Putamen (tissue), 1 donor: ENCODE results near the gene NRM.
"Not testable (repeated sequence)": the region's sequence is repeated elsewhere in the genome, so short reads cannot be mapped to it uniquely, and the experiment has no call there.

ENCODE experiments used
- DNase-seq: peaks from one replicate; pipeline ENCODE4 v3.0.0-alpha.2; 2016; ENCODE audit warnings: low spot score

NRM gene

DNA sequence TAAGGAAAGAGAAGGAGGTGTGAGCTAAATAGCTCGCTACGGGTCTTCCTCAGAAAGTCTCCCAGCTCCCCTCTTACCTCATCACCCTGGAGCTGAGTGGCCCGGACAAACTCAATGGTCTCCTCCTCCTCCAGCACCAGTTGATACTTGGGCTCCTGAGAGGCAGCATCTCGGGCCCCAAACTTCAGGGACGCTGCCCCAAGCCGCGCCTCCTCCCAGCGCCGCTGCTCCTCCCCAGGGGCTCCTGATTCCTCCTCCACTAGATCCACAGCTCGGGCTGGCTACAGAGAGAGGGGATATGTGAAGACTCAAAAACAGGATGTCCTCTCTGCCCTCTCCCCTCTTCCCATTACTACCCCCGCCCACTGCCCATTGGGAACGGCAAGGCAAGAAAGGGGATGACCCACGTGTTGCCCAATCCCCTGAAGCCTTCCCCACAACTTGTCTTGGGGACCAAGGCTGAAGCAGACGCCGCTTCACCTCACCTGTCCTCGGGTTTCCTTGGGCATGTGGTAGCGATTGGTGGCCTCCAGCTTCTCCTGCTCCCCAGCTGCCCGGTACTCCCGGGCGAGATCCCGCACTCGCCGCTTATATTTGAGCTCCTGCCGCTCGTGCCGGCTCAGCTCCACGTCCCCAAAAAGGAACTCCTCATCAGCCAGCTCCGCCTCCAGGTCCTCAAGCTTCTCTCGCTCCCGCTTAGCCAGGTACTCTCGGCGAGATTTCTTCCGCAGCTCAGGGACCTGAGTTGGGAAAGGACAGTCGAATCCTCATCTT lies 25.6 kb downstream of the NRM start:
- DNase-seq: no peak

- not testable (repeated sequence) for DNase-seq
Measured at GRCh38 chr6:30657922-30658321, 32.9 kb downstream of the NRM start.

DNA sequence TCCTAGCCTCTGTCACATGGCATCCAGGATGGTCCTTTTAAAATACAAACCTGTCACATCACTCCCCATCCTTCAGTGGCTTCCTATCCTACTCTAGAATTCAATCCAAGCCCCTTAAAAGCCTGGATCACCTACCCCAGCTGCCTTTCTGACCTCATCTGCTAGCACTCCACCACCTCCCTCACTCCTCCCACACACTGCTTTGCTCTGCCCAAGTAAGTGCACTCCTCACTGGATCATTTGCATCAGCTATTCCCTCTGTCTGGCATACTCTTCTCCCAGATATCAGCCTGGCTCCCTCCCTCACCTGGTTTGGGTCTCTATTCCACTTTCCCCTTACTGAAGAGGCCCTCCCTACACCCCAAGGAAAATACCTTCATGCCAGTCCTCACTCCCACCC lies 33.3 kb downstream of the NRM start:
- DNase-seq: peak; percentile 49

- no peak for DNase-seq
Measured at GRCh38 chr6:30656513-30656912, 34.3 kb downstream of the NRM start.

DNA sequence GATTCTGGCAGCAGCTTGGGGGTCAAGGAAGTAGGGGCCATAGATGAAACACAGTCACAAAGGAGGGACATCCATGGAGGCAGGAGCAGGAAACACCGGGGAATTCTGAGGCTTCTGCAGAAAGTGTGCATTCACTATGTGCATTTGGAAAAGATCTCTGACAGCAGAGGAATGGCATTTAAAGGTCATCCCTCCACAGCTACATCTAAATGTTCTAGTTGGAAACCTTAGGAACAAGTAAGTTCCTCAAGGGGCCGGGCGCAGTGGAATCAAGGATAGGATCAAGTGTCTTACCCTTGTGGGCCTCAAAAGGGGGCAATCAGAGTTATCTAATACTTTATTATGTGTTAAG lies 35.1 kb downstream of the NRM start:
- DNase-seq: no peak

- DNase-seq: no peak
Measured at GRCh38 chr6:30654798-30655742, 35.7 kb downstream of the NRM start.

DNA sequence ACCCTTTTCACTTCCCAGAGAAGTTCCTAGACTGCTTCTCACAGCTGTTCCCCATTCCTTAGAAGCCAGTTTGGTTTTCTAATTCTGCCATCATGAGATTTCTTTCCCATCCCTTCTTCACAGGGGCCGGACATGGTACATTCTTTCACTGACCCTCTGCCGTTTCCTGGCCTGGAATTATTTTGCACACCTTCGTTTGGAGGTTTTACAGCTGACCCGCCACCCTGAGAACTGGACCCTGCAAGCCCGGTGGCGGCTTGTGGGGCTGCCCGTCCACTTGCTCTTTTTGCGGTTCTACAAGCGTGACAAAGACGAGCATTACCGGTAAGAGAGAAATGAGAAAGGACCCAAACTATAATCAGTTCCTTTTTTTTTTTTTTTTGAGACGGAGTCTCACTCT lies 39.6 kb downstream of the NRM start:
- no peak for DNase-seq

DNA sequence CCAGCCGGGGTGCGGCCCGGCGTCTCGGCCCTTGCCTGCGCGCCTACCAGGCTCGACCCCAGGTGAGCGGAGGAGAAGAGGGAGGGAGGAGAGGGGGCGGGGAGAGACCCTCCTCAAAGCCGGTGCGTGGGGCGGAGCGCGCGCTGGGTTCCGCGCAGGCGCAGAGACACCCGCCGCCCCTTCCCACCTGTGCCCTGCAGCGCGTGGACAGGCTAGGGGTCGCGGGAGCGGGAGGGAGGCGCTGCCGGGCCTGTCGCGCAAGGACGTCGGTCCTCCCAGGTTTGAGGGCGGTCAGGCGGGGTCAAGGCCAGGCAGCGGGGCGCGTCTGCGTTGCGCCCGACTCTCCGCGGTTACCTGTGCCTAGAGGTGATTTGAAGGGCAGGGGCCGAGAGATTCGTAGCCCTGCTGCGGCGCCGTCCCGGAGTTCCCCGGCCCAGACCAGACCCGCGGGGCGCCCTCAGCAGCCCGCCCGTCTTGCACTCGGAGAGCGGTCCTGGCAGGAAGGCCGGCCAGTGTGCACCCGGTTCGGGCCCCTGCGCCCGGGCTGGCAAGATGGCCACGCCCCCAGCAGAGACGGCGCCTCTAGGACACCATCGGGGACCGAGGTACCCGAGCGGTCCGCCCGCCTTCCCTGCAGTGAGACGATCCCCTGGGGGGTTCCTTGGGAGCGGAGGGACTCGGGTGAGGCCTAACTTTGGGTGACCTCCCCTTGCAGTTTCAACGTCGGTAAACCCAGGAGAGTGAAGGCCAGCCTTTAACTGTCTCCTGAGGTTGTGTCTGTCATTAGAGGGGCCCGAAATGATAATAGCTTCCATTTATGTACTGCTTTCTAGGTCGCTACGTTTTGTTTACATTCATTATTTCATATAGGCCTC lies 43.3 kb downstream of the NRM start:
- no peak for DNase-seq

DNA sequence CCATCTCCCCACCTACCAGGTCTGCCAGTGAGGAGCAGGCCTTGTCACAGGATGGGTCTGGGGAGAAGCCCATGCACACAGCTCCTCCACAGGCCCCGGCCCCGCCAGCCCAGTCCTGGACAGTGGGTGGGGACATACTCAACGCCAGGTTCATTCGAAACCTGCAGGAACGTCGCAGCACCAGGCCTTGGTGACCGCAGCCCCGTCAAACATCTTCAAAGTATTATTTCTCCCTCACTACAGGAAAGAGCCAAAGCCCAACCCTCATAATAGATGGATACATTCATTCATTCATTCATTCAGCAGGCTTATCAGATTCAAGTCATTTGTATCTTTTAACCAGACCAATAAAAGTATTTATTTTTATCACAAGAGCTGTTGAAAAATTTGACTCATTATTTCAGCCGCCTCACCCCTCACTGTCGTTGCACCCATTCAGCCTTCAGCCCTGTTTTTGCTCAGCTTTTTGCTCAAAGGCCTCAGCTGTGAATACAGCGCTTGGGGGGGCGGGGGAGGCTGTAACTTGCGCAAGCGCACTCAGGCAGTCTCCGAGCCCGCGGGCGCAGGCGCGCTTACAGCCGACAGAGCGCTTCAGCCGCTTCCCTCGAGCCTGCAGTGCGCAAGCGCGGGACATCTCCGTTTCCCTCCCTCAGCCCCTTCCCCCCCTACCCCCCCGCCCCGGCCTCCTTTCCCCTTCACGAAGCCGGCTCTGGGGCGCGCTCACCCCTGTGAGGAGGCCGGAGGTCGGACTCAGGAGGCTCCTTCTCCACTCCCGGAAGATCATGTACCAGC lies 44.1 kb downstream of the NRM start, which contains the start of gene C6orf136:
Gene C6orf136 (plus strand): TSS at position 684 of the 792 bp plus-strand sequence. CDS start 99 bp downstream, at position 783.
- peak; percentile 94 for DNase-seq

DNA sequence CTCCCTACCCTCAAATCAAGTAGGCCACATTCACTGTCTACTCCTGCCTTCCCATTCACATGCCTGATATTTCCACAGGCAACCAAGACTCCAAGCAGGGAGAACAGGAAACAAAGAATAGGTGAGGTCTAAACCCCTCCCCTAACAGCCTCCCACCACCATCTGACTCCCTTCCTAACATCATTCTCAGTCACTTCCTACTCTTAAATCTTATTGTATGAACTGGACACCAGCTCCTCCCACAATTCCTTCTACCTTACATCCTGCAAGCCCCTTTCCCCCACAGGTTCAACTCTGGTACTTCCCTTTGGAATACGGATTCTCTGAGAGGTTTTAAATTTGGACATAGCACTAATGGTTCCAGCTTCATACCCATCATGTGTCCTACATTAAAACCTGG lies 44.8 kb downstream of the NRM start:
- DNase-seq: no peak

- DNase-seq: no peak
Measured at GRCh38 chr6:30644769-30645168, 46.0 kb downstream of the NRM start.

GRCh38 chr6:30643656-30644055 lies 47.1 kb downstream of the NRM start:
- no peak for DNase-seq

- no peak for DNase-seq
Measured at GRCh38 chr6:30641048-30641447, 49.7 kb downstream of the NRM start.

- DNase-seq: no peak
Measured at GRCh38 chr6:30640481-30640880, 50.3 kb downstream of the NRM start.
